MCF 10A (cell line): ENCODE results near the gene FAM110A. TPM values are rescaled to one million over a fixed set of nuclear protein-coding genes. Genes with fewer than 3 reads are reported as not detected.

Experiments used
- BruUV-seq: library from RNA; stranded (reverse); fragments of 400-500 nt; replicated peaks from 2 replicates; lab custom pipeline; 2021; lab: Mats Ljungman, UMichigan
- CTCF ChIA-PET: fragments of 300-600 bp; sonication (Branson Sonifier 250); formaldehyde crosslinking; extraction: SDS; loops from one replicate; lab custom pipeline; 2021; ENCODE audit warnings: antibody characterized with exemption, inconsistent platforms; lab: Yijun Ruan, JAX
- POLR2A ChIA-PET: fragments of 300-600, 350-650 bp; sonication (Branson Sonifier 250); formaldehyde crosslinking; extraction: SDS; loops from one replicate; lab custom pipeline; 2020; ENCODE audit warnings: antibody characterized with exemption, inconsistent platforms; lab: Yijun Ruan, JAX
- DNase-seq: peaks from one replicate; pipeline ENCODE4 v3.0.0-alpha.2; 2018; ENCODE audit not compliant: unreplicated experiment
- H3K27ac Mint-ChIP-seq: one replicate; pipeline ENCODE4 v1.8.0; 2022; ENCODE audit warnings: mild to moderate bottlenecking, low read depth, mixed read lengths; ENCODE audit not compliant: unreplicated experiment
- H3K27me3 Mint-ChIP-seq: one replicate; pipeline ENCODE4 v1.8.0; 2022; ENCODE audit warnings: mixed read lengths; ENCODE audit not compliant: insufficient read depth, unreplicated experiment
- H3K36me3 Mint-ChIP-seq: one replicate; pipeline ENCODE4 v1.8.0; 2022; ENCODE audit warnings: mild to moderate bottlenecking, moderate library complexity, mixed read lengths; ENCODE audit not compliant: insufficient read depth, unreplicated experiment
- H3K4me1 Mint-ChIP-seq: one replicate; pipeline ENCODE4 v1.8.0; 2022; ENCODE audit warnings: mixed read lengths; ENCODE audit not compliant: insufficient read depth, unreplicated experiment
- H3K4me3 Mint-ChIP-seq: one replicate; pipeline ENCODE4 v1.8.0; 2022; ENCODE audit warnings: mild to moderate bottlenecking, moderate library complexity, mixed read lengths; ENCODE audit not compliant: unreplicated experiment
- H3K9me3 Mint-ChIP-seq: one replicate; pipeline ENCODE4 v1.8.0; 2022; ENCODE audit warnings: mixed read lengths; ENCODE audit not compliant: unreplicated experiment
- intact Hi-C: fragments of 100-400 bp; cut with micrococcal nuclease; formaldehyde crosslinking; loops from 2 replicates; pipeline ENCODE4 v1.14.1; 2022
- total RNA-seq: library from RNA; stranded (reverse); gene quantifications from 2 replicates; pipeline ENCODE4 v1.2.3, GENCODE V29; 2022
- TF ChIP-seq, protein P1 (sequence below): fragments of 200-600 bp; IDR thresholded peaks from one replicate; pipeline ENCODE4 v1.8.0; 2022; ENCODE audit warnings: antibody characterized with exemption, mild to moderate bottlenecking; ENCODE audit not compliant: unreplicated experiment

FAM110A gene
- total RNA-seq, 1 experiment from 2014 or later: 13.6 TPM

DNA sequence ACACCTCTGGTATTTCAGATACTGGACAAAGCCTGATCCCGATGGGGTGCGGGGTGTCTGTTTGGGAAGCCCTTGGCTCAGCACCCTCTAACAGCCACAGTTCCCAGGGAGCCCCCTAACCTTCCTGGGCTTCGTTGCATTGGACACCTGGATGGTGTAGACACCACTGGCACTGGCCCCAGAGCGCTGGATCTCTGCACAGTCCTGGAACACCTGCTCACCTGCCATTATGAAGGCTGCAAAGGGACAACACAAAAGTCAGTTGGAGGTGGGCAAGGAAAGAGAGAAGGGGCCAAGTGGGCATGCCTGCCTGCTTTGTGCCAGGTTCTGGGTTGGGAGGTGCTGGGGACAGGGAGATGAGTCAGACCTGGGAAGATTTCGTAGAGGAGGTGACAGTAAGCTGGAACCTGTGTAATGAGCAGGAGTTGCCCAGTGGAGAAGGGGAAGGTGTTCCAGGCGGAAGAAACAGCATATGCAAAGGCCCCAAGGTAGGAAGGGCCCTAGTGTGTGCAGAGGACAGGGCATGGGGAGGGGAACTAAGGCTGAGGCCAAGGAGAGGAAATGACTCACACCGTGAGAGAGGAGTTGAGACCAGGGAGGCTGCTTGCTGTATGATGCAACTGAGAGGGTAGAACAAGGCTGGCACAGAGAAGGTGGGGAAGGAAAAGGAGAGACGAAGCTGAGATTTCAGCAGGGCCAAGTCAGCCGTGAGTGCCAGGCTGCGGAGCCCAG, 47.7 kb downstream of the FAM110A start:
- ChIA-PET POLR2A (interaction anchor here (1.4 to 1.8 kb wide), 2 partner anchors 22 to 47 kb away, joined by 5 to 7 read pairs; no protein-coding TSS in a partner anchor), CTCF (interaction anchor here (1.9 kb wide), 1 partner anchor 75 kb away, joined by 6 read pairs; no protein-coding TSS in a partner anchor)
- H3K9me3 Mint-ChIP-seq: no peaks in the 10 kb centered on the region
- intact Hi-C loops: loop anchor here (1.0 to 5.0 kb wide), 3 partner anchors 25 to 64 kb away; partner anchors contain the start of gene FAM110A
- peaks cover 28% of the 10 kb centered on the region for H3K4me1 Mint-ChIP-seq
- peak overlapping the region; percentile 61 for H3K4me3 Mint-ChIP-seq
- no peaks in the 10 kb centered on the region for H3K36me3 Mint-ChIP-seq
- TF ChIP-seq, protein P1, sequence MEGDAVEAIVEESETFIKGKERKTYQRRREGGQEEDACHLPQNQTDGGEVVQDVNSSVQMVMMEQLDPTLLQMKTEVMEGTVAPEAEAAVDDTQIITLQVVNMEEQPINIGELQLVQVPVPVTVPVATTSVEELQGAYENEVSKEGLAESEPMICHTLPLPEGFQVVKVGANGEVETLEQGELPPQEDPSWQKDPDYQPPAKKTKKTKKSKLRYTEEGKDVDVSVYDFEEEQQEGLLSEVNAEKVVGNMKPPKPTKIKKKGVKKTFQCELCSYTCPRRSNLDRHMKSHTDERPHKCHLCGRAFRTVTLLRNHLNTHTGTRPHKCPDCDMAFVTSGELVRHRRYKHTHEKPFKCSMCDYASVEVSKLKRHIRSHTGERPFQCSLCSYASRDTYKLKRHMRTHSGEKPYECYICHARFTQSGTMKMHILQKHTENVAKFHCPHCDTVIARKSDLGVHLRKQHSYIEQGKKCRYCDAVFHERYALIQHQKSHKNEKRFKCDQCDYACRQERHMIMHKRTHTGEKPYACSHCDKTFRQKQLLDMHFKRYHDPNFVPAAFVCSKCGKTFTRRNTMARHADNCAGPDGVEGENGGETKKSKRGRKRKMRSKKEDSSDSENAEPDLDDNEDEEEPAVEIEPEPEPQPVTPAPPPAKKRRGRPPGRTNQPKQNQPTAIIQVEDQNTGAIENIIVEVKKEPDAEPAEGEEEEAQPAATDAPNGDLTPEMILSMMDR: no peak
- peak; percentile 94 for DNase-seq
- no peaks in the 10 kb centered on the region for H3K27me3 Mint-ChIP-seq
- H3K27ac Mint-ChIP-seq: peak overlapping the region; percentile 75
- BruUV-seq: no TSS peak

DNA sequence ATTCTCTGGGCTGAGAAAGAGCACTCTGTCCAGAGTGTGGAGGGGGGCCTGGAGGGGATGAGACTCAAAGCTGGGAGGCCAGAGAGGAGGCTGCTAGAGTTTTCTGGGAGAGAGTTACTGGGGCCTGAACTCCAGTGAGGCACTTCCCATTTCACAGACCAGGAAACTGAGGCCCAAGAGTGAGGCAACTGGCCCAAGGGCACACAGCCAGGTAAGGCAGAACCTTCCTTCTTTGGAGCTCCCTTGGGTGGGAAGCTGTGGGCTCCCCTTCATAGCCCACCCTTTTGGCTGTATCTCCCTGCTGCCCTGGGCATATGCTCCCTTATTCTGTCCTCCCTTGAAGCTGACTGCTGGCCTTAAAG, 48.2 kb downstream of the FAM110A start:
- Mint-ChIP-seq H3K4me3 (peak overlapping the region; percentile 61), H3K9me3 (no peaks in the 10 kb centered on the region), H3K4me1 (peaks cover 28% of the 10 kb centered on the region), H3K27me3 (no peaks in the 10 kb centered on the region), H3K36me3 (no peaks in the 10 kb centered on the region), H3K27ac (peak overlapping the region; percentile 74)
- BruUV-seq: TSS peak; percentile 72
- TF ChIP-seq, protein P1: no peak
- POLR2A ChIA-PET: interaction anchor here (1.4 to 1.8 kb wide), 2 partner anchors 23 to 48 kb away, joined by 5 to 7 read pairs; no protein-coding TSS in a partner anchor
- DNase-seq: no peak
- CTCF ChIA-PET: interaction anchor here (1.9 kb wide), 1 partner anchor 74 kb away, joined by 6 read pairs; no protein-coding TSS in a partner anchor
- intact Hi-C loops: loop anchor here (1.0 to 5.0 kb wide), 3 partner anchors 25 to 64 kb away; partner anchors contain the start of gene FAM110A

DNA sequence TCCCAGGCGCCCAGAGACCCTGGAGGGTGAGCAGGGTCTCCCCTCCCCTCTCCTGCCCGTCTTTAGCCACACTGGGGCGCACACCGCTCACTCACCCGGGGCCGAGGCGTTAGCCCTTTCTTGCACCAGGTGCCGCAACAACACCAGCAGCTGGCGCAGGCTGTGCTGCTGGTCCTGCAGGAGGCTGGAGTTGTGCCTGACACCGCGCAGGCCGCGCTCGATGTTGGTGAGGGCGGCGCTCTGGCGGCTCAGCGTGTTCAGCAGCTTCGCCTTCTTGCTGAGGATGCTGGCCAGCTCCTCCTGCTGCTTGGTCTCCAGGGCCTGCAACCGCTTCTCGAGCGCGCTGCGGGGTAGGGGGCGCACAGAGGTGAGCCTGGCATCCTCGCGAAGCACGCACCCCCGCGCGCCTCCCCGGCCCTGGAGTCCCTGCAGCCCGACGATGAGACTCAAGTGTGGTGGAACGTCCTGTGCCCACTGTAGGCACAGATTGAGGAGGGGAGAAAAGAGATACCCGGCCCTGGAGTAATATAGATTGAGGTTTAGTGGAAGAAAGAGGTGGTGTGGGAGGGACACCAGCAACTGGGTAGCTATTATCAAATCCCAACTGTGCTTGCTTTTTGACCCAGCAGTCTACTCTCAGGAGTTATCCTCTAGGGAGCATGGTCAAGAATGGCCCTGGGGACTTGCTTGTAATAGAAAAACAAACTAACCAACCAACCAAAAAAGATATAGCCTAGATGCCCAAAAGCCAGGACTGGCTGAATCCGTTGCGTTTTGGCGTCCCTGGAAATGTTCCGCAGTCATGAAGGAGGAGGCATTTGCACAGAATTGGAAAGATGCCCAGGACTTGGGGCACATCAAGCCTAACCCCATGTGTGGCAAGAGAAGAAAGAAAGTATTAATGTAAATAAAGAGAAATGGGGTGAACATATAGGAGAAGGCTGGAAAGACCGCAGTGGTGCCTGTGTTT, 51.8 kb downstream of the FAM110A start:
- TF ChIP-seq, protein P1: no peak
- no peak overlapping the region for H3K4me3 Mint-ChIP-seq
- no peak for DNase-seq
- ChIA-PET CTCF (interaction anchor here (0.6 to 0.9 kb wide), 2 partner anchors 9 to 38 kb away, joined by 3 read pairs; no protein-coding TSS in a partner anchor), POLR2A (no interaction called here)
- H3K4me1 Mint-ChIP-seq: peaks cover 37% of the 10 kb centered on the region
- H3K9me3 Mint-ChIP-seq: no peaks in the 10 kb centered on the region
- no TSS peak for BruUV-seq
- intact Hi-C loops: loop anchor here (5.0 kb wide), 2 partner anchors 53 to 68 kb away; partner anchors contain the start of gene FAM110A
- H3K36me3 Mint-ChIP-seq: no peaks in the 10 kb centered on the region
- no peaks in the 10 kb centered on the region for H3K27me3 Mint-ChIP-seq
- no peak overlapping the region for H3K27ac Mint-ChIP-seq
